HEK293T (cell line): Measurements from ENCODE around the gene KRTAP10-12.

Source experiments
- CTCF ChIA-PET: fragments of 350-600 bp; formaldehyde crosslinking; extraction: SDS; loops from one replicate; lab custom pipeline; 2021; ENCODE audit warnings: antibody characterized with exemption, inconsistent platforms; lab: Yijun Ruan, JAX
- POLR2A ChIA-PET: fragments of 350-600 bp; formaldehyde crosslinking; extraction: SDS; loops from one replicate; lab custom pipeline; 2020; ENCODE audit warnings: antibody characterized with exemption, inconsistent platforms; lab: Yijun Ruan, JAX
- DNase-seq: peaks from one replicate; pipeline ENCODE4 v3.0.0; 2012; ENCODE audit warnings: mixed read lengths; ENCODE audit errors: extremely low spot score
- ARNT ChIP-seq: fragments of 450-650 bp; IDR thresholded peaks from 2 replicates; pipeline ENCODE4 v1.6.1; 2017; ENCODE audit warnings: mild to moderate bottlenecking
- BHLHE40 ChIP-seq: fragments of 450-650 bp; IDR thresholded peaks from 2 replicates; pipeline ENCODE4 v1.6.1; 2016; ENCODE audit warnings: mild to moderate bottlenecking, moderate library complexity, borderline replicate concordance
- CTBP1 ChIP-seq: fragments of 450-650 bp; IDR thresholded peaks from 2 replicates; pipeline ENCODE4 v1.6.1; 2016; ENCODE audit warnings: borderline replicate concordance
- ELF4 ChIP-seq: fragments of 450-650 bp; IDR thresholded peaks from 2 replicates; pipeline ENCODE4 v1.6.1; 2017; ENCODE audit warnings: antibody characterized with exemption
- FOXA1 ChIP-seq: fragments of 450-650 bp; IDR thresholded peaks from 2 replicates; pipeline ENCODE4 v1.6.1; 2016; ENCODE audit warnings: mild to moderate bottlenecking
- FOXK2 ChIP-seq: fragments of 450-650 bp; IDR thresholded peaks from 2 replicates; pipeline ENCODE4 v1.6.1; 2016; ENCODE audit warnings: mild to moderate bottlenecking
- FOXM1 ChIP-seq: fragments of 450-650 bp; IDR thresholded peaks from 2 replicates; pipeline ENCODE4 v1.6.1; 2017; ENCODE audit warnings: mild to moderate bottlenecking, borderline replicate concordance
- HDGF ChIP-seq: fragments of 450-650 bp; IDR thresholded peaks from 2 replicates; pipeline ENCODE4 v1.6.1; 2017; ENCODE audit warnings: antibody characterized with exemption, borderline replicate concordance
- L3MBTL2 ChIP-seq: fragments of 450-650 bp; conservative IDR thresholded peaks from 2 replicates; pipeline ENCODE4 v1.6.1; 2016; ENCODE audit warnings: mild to moderate bottlenecking
- LEF1 ChIP-seq: fragments of 450-650 bp; IDR thresholded peaks from 2 replicates; pipeline ENCODE4 v1.6.1; 2017; ENCODE audit warnings: mild to moderate bottlenecking, borderline replicate concordance
- NFRKB ChIP-seq: fragments of 450-650 bp; IDR thresholded peaks from 2 replicates; pipeline ENCODE4 v1.6.1; 2016; ENCODE audit warnings: mild to moderate bottlenecking, moderate library complexity
- PKNOX1 ChIP-seq: fragments of 450-650 bp; IDR thresholded peaks from 2 replicates; pipeline ENCODE4 v1.6.1; 2016
- SP1 ChIP-seq: fragments of 450-650 bp; IDR thresholded peaks from 2 replicates; pipeline ENCODE4 v1.6.1; 2017
- SUZ12 ChIP-seq: fragments of 450-650 bp; IDR thresholded peaks from 2 replicates; pipeline ENCODE4 v1.6.1; 2016; ENCODE audit warnings: mild to moderate bottlenecking
- TARDBP ChIP-seq: fragments of 450-650 bp; IDR thresholded peaks from 2 replicates; pipeline ENCODE4 v1.6.1; 2016
- ZNF384 ChIP-seq: fragments of 450-650 bp; IDR thresholded peaks from 2 replicates; pipeline ENCODE4 v1.6.1; 2016

KRTAP10-12 gene

GRCh38 chr21:44710294-44710665 is 13.3 kb downstream of the KRTAP10-12 start:
- ChIA-PET CTCF (interaction anchor here (0.5 kb wide), 1 partner anchor 181 kb away, joined by 3 read pairs; no protein-coding TSS in a partner anchor), POLR2A (no interaction called here)
- no peak for TF ChIP-seq ARNT
- no peak for TF ChIP-seq FOXM1
- no peak for DNase-seq

GRCh38 chr21:44710756-44711326 is 13.9 kb downstream of the KRTAP10-12 start:
- no peak for TF ChIP-seq CTBP1
- TF ChIP-seq ZNF384 = no peak
- TF ChIP-seq FOXA1 = no peak
- TF ChIP-seq L3MBTL2 = no peak
- no peak for TF ChIP-seq NFRKB
- TF ChIP-seq BHLHE40 = no peak
- no peak for TF ChIP-seq HDGF
- no peak for TF ChIP-seq SP1
- no peak for TF ChIP-seq ELF4
- no peak for TF ChIP-seq PKNOX1
- no peak for TF ChIP-seq FOXK2
- no peak for TF ChIP-seq FOXM1
- no peak for TF ChIP-seq SUZ12
- TF ChIP-seq LEF1 = no peak
- no peak for TF ChIP-seq TARDBP
- no peak for TF ChIP-seq ARNT
- ChIA-PET CTCF (no interaction called here), POLR2A (no interaction called here)
- no peak for DNase-seq

GRCh38 chr21:44711327-44712202 is 14.6 kb downstream of the KRTAP10-12 start, which contains the start of gene TSPEAR:
TSS of gene TSPEAR (minus strand) at chr21:44711572. CDS start at chr21:44711514, 58 bp downstream.
- no peak for DNase-seq
- CTCF ChIA-PET = interaction anchor here (0.7 kb wide), 1 partner anchor 31 kb away, joined by 3 read pairs; no protein-coding TSS in a partner anchor

GRCh38 chr21:44712203-44713028 is 15.4 kb downstream of the KRTAP10-12 start:
- DNase-seq = no peak
- POLR2A ChIA-PET = no interaction called here
- CTCF ChIA-PET = interaction anchor here (0.7 kb wide), 1 partner anchor 30 kb away, joined by 3 read pairs; no protein-coding TSS in a partner anchor
- TF ChIP-seq NFRKB = no peak

More at GRCh38 chr21:44711327-44712202, 14.6 kb downstream of the KRTAP10-12 start, which contains the start of gene TSPEAR:
- TF ChIP-seq ELF4 (no peak), FOXM1 (no peak), PKNOX1 (no peak), FOXA1 (no peak), ARNT (no peak)
- POLR2A ChIA-PET = no interaction called here

GRCh38 chr21:44713130-44713529 is 16.2 kb downstream of the KRTAP10-12 start:
- TF ChIP-seq TARDBP (no peak), FOXA1 (no peak), FOXK2 (no peak)
- POLR2A ChIA-PET = no interaction called here
- no peak for DNase-seq
- CTCF ChIA-PET = interaction anchor here (0.8 kb wide), 1 partner anchor 156 kb away, joined by 3 read pairs; no protein-coding TSS in a partner anchor

- POLR2A ChIA-PET = no interaction called here
- TF ChIP-seq SUZ12 (no peak), BHLHE40 (no peak), ELF4 (no peak), FOXK2 (no peak), ZNF384 (no peak), LEF1 (no peak), FOXA1 (no peak), PKNOX1 (no peak), NFRKB (no peak), L3MBTL2 (no peak), TARDBP (no peak)
- DNase-seq = no peak
- CTCF ChIA-PET = interaction anchor here (0.8 kb wide), 1 partner anchor 156 kb away, joined by 3 read pairs; no protein-coding TSS in a partner anchor
Measured at GRCh38 chr21:44713846-44714245, 16.9 kb downstream of the KRTAP10-12 start.
